DMS153 treated with DMSO at 0.1 percent for 48 hours (cell line): ENCODE results near the gene IPO11.

Source experiments
- DNase-seq: peaks from one replicate; lab custom pipeline; 2025; ENCODE audit not compliant: unreplicated experiment; lab: John Stamatoyannopoulos, UW

The IPO11 gene

GRCh38 chr5:62568143-62568542 lies 155.6 kb downstream of the IPO11 start:
- no peak for DNase-seq

GRCh38 chr5:62568800-62569432 lies 156.4 kb downstream of the IPO11 start:
- no peak for DNase-seq

GRCh38 chr5:62569470-62569869 lies 156.9 kb downstream of the IPO11 start:
- DNase-seq: no peak

- DNase-seq: no peak
Measured at GRCh38 chr5:62572918-62573514, 160.5 kb downstream of the IPO11 start.

- DNase-seq: no peak
Measured at GRCh38 chr5:62574599-62574998, 162.0 kb downstream of the IPO11 start.

- DNase-seq: no peak
Measured at GRCh38 chr5:62575066-62575465, 162.5 kb downstream of the IPO11 start.

GRCh38 chr5:62575489-62575888 lies 162.9 kb downstream of the IPO11 start:
- no peak for DNase-seq

GRCh38 chr5:62576570-62577170 lies 164.1 kb downstream of the IPO11 start:
- no peak for DNase-seq

- no peak for DNase-seq
Measured at GRCh38 chr5:62577488-62577887, 164.9 kb downstream of the IPO11 start.

GRCh38 chr5:62578540-62578939 lies 166.0 kb downstream of the IPO11 start, which contains the start of gene LRRC70:
LRRC70 (plus strand) TSS chr5:62578819; CDS start chr5:62579439, 620 bp downstream.
- no peak for DNase-seq

GRCh38 chr5:62579761-62580160 lies 167.2 kb downstream of the IPO11 start:
- no peak for DNase-seq

- DNase-seq: no peak
Measured at GRCh38 chr5:62581836-62582597, 169.5 kb downstream of the IPO11 start.

- DNase-seq: no peak
Measured at GRCh38 chr5:62584391-62584790, 171.8 kb downstream of the IPO11 start.

- no peak for DNase-seq
Measured at GRCh38 chr5:62585306-62585705, 172.7 kb downstream of the IPO11 start.

GRCh38 chr5:62585751-62586150 lies 173.2 kb downstream of the IPO11 start:
- DNase-seq: no peak

GRCh38 chr5:62587737-62588136 lies 175.2 kb downstream of the IPO11 start:
- no peak for DNase-seq

- DNase-seq: no peak
Measured at GRCh38 chr5:62588668-62589067, 176.1 kb downstream of the IPO11 start.

- DNase-seq: no peak
Measured at GRCh38 chr5:62589504-62589903, 176.9 kb downstream of the IPO11 start.

- no peak for DNase-seq
Measured at GRCh38 chr5:62590387-62590786, 177.8 kb downstream of the IPO11 start.

- no peak for DNase-seq
Measured at GRCh38 chr5:62592558-62592957, 180.0 kb downstream of the IPO11 start.

- DNase-seq: no peak
Measured at GRCh38 chr5:62593331-62593730, 180.8 kb downstream of the IPO11 start.
